HT-29 (cell line): Measurements from ENCODE around the gene MALT1. TPM values are rescaled to one million over a fixed set of nuclear protein-coding genes. Genes with fewer than 3 reads are reported as not detected.

Source experiments
- total RNA-seq: library from RNA; depleted of rRNA; stranded (reverse); fragments of >200 nt; shearing (Covaris generic); gene quantifications from 2 replicates; pipeline ENCODE4 v1.2.3, GENCODE V29; 2014; rRNA removed

MALT1 gene
- total RNA-seq, 1 experiment from 2014 or later: 5.6 TPM

Other genes with a start within 250 kb of the MALT1 start
- not detected in 2 replicates for gene ALPK2, start 42.4 kb upstream of the MALT1 start, total RNA-seq
- 7.4 and 8.1 TPM in 2 replicates for gene ZNF532, start 193.4 kb downstream of the MALT1 start, total RNA-seq